GM18519 (cell line): Measurements from ENCODE around the gene INPP5A.
"Not testable (repeated sequence)": the region's sequence is repeated elsewhere in the genome, so short reads cannot be mapped to it uniquely, and the experiment has no call there.

ENCODE experiments used
- ATAC-seq: cut with Tn5 transposase; IDR thresholded peaks from one replicate; pipeline ENCODE4 v1.9.1; 2021; ENCODE audit warnings: mild to moderate bottlenecking, moderate library complexity; ENCODE audit not compliant: unreplicated experiment, low FRiP score

Gene INPP5A

DNA sequence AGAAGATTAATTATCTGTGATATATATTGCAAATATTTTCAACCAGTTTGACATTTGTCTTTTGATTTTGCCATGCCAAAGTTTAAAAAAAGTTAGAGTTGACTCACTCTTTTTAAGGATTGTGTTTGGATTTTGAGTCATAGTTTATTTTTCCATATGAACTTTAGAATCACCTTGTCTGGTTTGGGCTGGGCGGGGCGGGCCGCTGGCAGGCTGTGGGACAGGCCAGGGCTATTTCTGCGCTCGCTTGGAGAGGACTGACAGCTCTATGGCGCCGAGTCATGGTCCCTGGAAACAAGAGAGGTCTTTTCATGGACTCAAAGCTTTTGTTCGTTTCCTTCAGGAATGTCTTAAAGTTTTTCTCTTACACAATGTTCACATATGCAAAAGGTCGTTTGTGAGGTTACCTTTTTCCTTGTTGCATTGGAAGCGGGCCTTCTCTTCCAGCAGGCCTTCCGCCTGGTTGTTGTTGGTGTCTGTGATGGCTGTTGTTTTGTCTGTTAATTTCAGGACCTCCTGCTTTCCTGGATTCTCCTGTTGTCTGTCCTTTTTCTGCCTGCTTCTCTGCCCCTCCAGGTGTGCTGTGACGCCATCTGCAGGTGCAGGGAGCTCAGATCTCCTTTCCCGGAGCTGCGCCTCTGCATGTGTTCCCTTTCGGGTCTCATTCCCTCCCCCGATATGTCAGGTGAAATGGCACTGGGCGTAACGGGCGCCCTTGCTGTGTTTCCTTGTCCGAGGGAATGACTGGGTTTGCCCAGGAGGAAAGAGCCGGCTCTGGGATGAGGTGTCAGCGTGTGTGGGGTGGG, 53.8 kb downstream of the INPP5A start:
- no peak for ATAC-seq

DNA sequence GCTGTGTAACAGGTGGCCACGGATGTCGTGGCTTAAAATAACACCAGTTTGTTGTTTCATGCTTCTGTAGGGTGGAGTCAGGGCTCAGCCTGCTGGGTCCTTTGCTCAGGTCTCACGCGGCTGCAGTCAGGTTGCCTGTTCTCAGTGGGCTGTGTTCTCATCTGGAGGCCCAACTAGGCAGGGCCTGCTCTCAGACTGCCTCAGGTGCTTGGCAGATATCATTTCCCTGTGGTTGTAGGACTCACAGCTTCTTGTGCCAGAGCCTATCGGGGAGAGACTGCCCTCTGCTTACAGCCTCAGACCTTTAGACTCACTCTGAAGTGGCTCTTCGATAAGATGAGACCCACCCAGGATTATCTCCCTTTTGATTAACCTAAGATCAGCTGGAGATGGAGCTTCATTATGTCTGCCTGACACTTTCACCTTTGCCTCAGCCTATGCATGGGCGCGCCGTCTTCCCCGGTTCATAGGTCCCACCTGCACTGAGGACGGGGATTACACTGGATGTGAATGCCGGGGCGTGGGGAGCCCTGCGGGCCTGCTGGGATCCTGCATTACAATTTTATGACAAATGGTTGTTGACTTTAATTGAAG, 55.3 kb downstream of the INPP5A start:
- ATAC-seq: no peak

DNA sequence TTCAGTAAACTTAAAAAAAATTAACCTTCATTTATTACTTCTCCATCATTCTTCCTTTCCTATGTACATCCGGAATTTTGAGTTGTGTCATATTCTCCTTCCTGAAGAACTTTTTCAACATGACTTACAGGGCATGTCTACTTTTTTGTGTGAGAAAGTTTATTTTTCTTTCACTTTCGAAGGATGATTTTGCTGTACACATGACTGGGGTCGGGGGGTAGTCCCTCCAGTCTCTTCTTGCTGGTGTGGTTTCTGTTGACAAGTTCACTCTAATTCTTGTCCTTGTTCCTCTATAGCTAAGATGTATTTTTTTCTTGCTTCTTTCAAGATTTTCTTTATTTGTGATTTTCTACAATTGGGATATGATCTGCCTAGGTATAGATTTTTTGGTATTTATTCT, 55.8 kb downstream of the INPP5A start:
- peak; percentile 49 for ATAC-seq

DNA sequence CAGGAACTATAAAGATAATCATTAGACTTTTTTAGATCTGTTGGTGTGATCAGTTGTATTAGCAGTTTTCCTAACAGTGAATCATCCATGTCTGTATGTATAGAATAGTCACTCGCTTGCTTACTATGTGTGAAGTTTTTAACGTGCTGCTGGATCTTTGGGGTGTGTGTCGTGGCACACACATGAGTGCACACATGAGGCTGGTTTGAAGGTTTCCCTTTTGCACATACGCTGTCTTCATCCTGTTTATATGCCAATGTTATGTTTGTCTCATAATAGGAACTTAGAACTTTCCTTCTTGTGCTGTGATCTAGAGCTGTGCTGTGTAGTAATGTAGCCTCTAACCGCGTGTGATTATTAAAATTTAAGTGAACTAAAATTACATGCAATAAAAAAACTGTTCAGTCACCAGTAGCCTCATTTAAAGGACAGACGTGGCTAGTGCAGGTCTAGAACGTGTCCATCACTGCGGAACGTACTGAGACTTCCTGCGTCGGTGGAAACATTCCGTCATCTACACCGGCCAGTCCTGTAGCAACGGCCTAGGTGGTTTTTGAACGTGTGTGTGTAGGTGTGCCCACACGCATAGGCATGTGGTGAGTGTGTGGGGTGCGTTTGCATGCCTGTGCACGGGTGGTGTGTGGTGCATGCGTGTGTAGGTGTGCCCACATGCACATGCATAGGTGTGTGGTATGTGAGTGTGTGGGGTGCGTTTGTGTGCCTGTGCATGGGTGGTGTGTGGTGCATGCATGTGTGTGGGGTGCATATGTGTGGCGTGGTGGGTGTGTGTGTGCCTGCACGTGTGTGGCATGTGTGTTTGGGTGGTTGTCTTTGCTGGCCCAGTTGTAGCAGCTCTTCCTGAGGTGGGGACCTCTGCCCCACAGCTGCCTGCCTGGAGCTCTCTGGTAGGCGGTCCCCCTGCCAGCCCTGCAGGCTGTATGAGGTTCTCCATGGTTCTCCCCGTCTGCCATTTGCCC, 56.6 kb downstream of the INPP5A start:
- peak; percentile 63 for ATAC-seq

DNA sequence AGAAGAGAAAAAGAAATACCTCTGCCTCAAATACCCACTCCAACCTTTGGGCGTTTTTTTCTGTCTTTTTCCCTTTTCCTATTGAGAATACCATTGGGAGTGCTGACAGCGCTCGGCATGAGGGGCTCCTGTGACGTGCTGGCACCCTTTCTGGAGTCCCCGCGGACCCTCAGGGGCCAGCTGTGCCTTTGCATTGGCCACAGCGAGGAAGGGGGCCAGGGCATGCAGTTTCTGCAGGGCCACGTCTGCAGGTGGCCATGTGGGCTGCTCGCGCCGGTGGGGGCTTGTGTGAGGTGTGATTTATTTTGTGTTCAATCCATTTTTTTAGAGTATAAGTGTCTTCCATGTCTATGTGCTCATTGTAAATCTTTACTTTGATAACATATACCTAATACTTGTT, 57.4 kb downstream of the INPP5A start:
- ATAC-seq: no peak

DNA sequence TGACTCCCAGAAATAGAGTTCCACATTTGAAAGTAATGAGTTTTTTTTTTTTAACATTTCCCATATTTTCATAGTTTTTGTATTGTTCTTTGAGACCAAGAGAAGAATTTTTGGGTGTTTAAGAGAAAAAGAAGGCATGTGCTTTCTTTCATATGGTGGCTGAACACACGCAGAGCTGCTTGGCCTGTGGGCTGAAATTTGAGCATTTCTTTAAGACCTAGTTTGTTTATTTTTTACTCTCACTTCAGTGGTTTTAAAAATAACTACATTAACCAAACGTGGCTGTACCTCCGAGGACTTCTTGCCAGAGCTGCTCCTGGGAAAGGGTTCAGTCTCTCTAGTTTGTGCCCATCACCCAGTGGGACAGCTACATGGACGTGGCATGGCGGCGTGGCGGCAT, 58.3 kb downstream of the INPP5A start:
- ATAC-seq: no peak

DNA sequence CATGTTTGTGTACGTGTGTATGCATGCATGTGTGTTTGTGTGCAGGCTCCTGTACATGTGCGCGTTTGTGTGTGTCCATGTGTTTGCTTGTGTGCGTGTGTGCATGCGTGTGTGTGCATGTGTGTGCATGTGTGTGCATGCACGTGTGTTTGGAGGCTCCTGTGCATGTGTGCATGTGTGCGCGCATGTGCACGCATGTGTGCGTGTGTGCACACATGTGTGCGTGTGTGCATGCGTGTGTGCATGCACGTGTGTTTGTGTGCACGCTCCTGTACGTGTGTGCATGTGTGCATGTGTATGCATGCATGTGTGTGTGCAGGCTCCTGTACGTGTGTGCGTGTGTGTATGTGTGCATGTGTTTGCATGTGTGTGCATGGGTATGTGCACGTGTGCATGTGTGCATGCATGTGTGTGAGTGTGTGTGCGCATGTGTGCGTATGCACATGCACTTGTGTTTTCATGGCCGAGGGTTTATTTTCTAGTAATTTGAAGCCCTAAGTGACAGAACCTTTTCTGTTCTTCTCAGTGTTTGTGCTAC, 59.2 kb downstream of the INPP5A start:
- no peak for ATAC-seq

DNA sequence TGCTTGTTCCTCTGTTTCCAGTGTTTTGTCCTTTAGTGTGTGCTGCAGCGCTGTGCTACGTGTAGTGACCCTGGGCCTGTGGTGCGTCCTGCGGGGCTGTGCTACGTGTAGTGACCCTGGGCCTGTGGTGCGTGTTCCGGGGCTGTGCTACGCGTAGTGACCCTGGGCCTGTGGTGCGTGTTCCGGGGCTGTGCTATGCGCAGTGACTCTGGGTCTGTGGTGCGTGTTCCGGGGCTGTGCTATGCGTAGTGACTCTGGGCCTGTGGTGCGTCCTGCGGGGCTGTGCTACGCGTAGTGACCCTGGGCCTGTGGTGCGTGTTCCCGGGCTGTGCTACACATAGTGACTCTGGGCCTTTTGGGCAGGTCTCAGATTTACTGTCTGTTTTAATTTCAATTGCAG, 60.1 kb downstream of the INPP5A start:
- no peak for ATAC-seq

DNA sequence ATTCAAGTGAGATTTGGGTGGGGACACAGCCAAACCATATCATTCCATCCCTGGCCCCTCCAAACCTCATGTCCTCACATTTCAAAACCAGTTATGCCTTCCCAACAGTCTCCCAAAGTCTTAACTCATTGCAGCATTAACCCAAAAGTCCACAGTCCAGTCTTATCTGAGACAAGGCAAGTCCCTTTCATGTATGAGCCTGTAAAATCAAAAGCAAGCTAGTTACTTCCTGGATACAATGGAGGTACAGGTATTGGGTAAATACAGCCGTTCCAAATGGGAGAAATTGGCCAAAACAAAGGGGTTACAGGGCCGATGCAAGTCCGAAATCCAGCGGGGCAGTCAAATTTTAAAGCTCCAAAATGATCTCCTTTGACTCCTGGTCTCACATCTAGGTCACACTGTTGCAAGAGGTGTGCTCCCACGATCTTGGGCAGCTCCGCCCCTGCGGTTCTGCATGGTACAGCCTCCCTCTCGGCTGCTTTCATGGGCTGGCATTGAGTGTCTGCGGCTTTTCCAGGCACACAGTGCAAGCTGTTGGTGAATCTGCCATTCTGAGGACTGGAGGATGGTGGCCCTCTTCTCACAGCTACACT, 61.5 kb downstream of the INPP5A start:
- not testable (repeated sequence) for ATAC-seq

DNA sequence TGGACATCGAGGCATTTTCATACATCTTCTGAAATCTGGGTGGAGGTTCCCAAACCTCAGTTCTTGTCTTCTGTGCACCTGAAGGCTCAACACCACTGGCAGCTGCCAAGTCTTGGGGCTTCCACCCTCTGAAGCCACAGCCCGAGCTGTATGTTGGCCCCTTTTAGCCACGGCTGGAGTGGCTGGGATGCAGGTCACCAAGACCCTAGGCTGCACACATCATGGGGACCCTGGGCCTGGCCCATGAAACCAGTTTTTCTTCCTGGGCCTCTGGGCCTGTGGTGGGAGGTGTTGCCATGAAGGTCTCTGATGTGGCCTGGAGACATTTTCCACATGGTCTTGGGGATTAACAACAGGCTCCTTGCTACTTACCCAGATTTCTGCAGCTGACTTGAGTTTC, 62.1 kb downstream of the INPP5A start:
- ATAC-seq: no peak

DNA sequence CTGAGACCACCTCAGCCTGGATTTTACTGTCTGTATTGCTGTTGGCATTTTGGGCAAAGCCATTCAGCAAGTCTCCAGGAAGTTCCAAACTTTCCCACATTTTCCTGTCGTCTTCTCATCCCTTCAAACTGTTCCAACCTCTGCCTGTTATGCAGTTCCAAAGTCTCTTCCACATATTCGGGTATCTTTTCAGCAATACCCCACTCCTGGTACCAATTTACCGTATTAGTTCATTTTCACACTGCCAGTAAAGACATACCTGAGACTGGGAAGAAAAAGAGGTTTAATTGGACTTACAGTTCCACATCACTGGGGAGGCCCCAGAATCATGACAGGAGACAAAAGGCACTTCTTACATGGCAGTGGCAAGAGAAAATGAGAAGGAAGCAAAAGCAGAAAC, 62.8 kb downstream of the INPP5A start:
- ATAC-seq: no peak

DNA sequence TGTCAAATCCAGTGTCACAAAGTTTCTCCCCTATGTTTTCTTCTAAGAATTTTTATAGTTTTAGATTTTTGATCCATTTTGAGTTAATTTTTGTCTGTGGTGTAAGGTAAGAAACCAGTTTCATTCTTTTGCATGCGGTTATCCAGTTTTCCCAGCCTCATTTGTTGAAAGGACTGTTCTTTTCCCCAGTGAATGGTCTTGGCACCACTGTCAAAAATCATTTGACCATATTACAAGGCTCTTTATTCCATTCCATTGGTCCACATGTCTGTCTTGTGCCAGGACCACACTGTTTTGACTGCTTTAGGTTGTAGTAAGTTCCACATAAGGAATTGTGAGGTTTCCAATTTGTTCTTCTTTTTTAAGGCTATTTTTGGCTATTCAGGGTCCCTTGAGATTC, 64.0 kb downstream of the INPP5A start:
- ATAC-seq: no peak

DNA sequence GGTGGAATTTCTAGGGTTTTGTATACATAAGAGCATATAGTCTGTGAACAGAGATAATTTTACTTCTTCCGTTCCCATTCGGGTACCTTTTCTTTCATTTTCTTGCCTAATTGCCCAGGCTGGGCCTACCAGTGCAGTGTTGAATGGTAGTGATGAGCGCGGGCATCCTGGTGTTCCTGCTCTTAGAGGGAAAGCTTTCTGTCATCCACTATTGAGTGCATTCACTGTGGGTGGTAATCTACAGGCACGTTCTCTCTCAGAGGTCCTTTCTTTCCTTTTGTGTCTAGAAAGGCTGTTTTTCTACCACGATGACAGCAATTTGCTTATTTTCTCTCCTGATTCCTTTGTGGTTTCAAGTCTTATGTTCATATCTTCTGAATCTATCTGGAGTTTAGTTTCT, 65.0 kb downstream of the INPP5A start:
- no peak for ATAC-seq

DNA sequence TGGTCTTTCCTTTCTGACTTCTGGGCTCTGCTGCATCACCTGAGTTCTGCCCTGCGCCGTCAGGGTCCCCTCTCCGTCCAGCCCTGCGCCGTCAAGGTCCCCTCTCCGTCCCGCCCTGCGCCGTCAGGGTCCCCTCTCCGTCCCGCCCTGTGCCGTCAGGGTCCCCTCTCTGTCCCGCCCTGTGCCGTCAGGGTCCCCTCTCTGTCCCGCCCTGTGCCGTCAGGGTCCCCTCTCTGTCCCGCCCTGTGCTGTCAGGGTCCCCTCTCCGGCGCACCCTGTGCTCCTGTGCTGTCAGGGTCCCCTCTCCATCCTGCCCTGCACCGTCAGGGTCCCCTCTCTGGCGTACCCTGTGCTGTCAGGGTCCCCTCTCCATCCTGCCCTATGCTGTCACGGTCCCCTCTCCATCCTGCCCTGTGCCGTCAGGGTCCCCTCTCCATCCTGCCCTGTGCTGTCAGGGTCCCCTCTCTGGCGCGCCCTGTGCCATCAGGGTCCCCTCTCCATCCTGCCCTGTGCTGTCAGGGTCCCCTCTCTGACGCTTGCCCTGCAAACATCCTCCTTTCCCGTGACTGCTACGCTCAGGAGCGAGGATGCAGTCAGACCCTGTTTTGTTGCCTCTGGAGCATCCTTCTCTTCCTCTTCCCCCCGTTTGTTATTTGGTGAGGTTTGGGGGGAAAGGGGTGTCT, 66.4 kb downstream of the INPP5A start:
- no peak for ATAC-seq

DNA sequence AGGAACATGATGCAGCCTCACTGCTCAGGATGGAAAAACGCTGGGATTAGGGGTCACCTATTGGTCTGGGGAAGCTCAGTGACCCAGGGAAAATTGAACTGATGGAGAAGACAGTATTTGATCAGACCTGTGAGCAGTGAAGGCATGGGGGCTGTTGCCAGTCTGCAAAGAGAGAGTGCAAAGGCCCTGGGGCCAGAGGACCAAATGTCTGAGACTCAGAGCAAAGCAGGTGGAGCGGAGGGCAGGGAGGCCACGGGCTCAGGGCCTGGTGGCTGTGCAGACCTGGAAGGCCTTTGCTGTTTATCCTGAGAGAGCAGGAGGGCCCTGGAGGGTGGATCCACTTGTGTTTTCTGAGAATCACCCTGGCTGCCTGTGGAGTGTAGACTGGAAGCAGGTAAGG, 67.1 kb downstream of the INPP5A start:
- no peak for ATAC-seq

DNA sequence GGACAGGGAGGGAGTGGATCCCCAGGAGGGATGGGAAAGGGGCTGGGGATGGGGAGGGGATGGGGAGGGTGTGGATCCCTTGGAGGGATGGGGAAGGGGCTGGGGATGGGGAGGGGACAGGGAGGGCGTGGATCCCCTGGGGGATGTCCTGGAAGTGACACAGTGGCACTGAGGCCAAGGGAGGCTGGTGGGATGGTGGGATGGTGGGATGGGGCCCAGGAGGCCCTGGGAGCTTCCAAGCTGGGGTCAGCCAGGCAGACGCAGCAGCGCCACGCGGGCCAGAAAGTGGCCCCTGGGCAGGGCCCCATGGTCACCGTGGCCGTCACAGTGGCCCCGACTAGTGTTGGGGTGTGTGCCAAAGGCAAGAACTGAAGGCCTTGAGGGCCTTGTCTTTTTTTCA, 67.8 kb downstream of the INPP5A start:
- no peak for ATAC-seq

DNA sequence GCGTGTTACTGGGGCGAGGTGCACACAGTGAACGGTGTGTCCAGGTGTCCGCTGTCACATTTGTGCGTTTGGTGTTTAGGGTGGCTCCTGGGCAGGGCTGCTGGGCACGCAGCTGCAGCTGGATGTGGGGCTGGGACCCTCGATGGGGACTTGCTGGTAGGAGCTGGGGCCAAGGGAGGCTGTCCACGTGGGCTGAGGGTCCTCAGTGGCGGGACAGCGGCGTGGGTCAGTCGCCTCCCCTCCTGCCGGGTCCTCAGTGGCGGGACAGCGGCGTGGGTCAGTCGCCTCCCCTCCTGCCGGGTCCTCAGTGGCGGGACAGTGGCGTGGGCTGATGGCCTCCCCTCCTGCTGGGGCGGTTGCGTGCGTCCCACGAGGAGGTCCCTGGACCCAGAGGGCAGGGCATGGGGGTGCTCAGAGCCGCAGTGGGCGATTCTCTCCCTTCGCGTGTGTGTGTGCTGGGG, 68.5 kb downstream of the INPP5A start:
- ATAC-seq: no peak

DNA sequence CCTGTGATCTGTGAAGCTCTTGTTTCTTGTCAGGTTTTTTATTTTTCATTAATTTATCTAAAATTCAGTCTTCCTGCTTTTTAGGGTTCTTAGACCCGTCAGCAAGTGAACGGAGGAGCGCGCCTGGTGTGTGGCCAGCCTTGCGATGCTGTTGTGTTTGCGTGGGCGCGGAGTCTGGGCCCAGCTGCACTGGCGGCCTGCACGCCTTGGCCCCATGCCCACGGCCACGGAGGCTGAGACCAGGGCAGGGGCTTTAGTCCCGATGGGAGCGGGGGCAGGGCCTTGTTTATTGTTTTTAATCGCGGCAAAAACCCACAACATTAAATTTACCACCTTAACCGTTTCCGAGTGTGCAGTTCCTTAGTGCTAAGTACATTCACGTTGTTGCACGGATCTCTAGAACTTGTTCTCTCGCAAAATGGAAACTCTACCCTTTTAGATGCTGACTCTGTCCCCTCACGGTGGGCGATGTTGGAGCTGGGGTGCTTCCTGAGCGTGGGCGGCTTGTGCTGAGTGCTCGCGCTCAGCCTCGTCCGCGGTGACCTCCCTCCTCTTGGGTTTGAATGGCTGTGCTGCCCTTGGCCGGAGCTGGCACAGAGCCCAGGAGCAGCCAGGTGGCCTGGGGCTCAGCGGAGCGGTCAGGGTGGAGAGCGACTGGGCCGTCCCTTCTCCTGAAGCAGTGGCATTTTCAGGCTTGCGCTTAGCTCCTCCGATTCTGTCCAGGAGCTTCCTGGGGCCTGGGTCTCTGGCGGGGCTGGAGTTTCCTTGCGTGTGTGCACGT, 69.1 kb downstream of the INPP5A start:
- ATAC-seq: no peak

DNA sequence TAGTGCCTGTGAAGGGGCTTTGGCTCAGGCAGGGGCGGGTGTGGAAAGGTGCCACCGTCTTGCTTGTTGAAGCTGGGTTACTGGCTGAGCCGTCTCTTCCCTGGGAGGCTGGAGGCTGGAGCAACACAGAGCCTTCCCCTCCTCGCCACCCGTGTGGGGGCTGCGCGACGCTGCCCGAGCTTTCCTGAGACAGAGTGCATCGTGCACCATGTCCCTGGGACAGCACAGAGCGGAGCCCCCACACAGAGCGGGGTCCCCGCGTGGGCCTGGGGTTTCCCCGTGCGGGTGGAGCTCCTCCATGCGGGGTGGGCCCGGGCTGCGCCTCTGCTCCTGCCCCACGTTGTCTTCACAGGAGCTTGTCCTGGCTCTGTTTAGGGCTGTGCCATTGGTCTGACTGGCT, 69.9 kb downstream of the INPP5A start:
- no peak for ATAC-seq
